HCT116 (cell line): ENCODE data around the gene LIMS2. TPM values are rescaled to one million over a fixed set of nuclear protein-coding genes. Genes with fewer than 3 reads are reported as not detected.

Experiments
- ATAC-seq: fragments of 200-7000 bp; cut with Tn5 transposase; 2 replicates; pipeline ENCODE4 v1.9.1; 2020; ENCODE audit warnings: mild to moderate bottlenecking, moderate library complexity
- BruUV-seq: library from RNA; stranded (reverse); fragments of 400-500 nt; replicated peaks from 2 replicates; lab custom pipeline; 2021; lab: Mats Ljungman, UMichigan
- CTCF ChIA-PET: fragments of 300-600 bp; sonication (Branson Sonifier 250); formaldehyde crosslinking; loops from one replicate; lab custom pipeline; 2021; ENCODE audit warnings: antibody characterized with exemption; lab: Charles Lee
- POLR2A ChIA-PET: fragments of 300-600, 350-600 bp; sonication (Branson Sonifier 250); formaldehyde crosslinking; loops from one replicate; lab custom pipeline; 2021; ENCODE audit warnings: antibody characterized with exemption; lab: Charles Lee
- RAD21 ChIA-PET, 2 experiments: fragments of 300-600 bp; sonication (Branson Sonifier 250); formaldehyde crosslinking; loops; one replicate each; lab custom pipeline; 2023; ENCODE audit warnings: low total read pairs in 2 of 2; ENCODE audit not compliant: uncharacterized antibody in 2 of 2, unreplicated experiment in 2 of 2, low non-redundant PET in 1 of 2; lab: Charles Lee
- DNase-seq: peaks from one replicate; pipeline ENCODE4 v3.0.0-alpha.2; 2010; ENCODE audit warnings: low read depth, low spot score
- H2AFZ ChIP-seq: fragments of 200-600 bp; shearing (Covaris generic), sonication (generic); 2 replicates; pipeline ENCODE4 v1.6.1; 2017; ENCODE audit warnings: low read depth, mixed run types, mixed read lengths, antibody characterized with exemption, low read length; ENCODE audit not compliant: poor library complexity, severe bottlenecking
- H3K27ac ChIP-seq: 2 replicates; pipeline ENCODE4 v1.5.1; 2012; ENCODE audit warnings: low read depth, low read length
- H3K27me3 ChIP-seq: fragments of 200-600 bp; sonication (generic); 2 replicates; pipeline ENCODE4 v1.6.1; 2016; ENCODE audit warnings: mixed run types, low read length, mixed read lengths; ENCODE audit not compliant: insufficient read depth
- H3K36me3 ChIP-seq, 2 experiments: fragments of 200-500 bp in 1 of 2; fragments of 200-600 bp in 1 of 2; sonication (Bioruptor generic) in 1 of 2; sonication (generic) in 1 of 2; 2 replicates each; pipeline versions ENCODE4 v1.5.1 to v1.6.1; 2014 to 2016; ENCODE audit warnings: low read length in 2 of 2, inconsistent platforms in 1 of 2, mixed read lengths in 1 of 2, mixed run types in 1 of 2; ENCODE audit not compliant: insufficient read depth in 2 of 2, control insufficient read depth in 1 of 2
- H3K4me1 ChIP-seq, 2 experiments: fragments of 200-600 bp in 1 of 2; sonication (generic) in 1 of 2; 2 replicates each; pipeline versions ENCODE4 v1.5.1 to v1.6.1; 2012 to 2017; ENCODE audit warnings: low read length in 2 of 2, inconsistent platforms in 1 of 2, mild to moderate bottlenecking in 1 of 2, mixed read lengths in 1 of 2, mixed run types in 1 of 2, moderate library complexity in 1 of 2; ENCODE audit not compliant: insufficient read depth in 2 of 2, control insufficient read depth in 1 of 2
- H3K4me2 ChIP-seq: fragments of 200-600 bp; sonication (generic); 2 replicates; pipeline ENCODE4 v1.6.1; 2017; ENCODE audit warnings: mixed run types, low read length, mixed read lengths
- H3K4me3 ChIP-seq, 2 experiments: fragments of 200-600 bp in 1 of 2; sonication (generic) in 1 of 2; replicated peaks in 1 of 2; 2 replicates each; pipeline ENCODE4 v1.5.1; 2011 to 2016; ENCODE audit warnings: low read length in 2 of 2, control low read depth in 1 of 2, low read depth in 1 of 2, mild to moderate bottlenecking in 1 of 2, mixed read lengths in 1 of 2, mixed run types in 1 of 2
- H3K79me2 ChIP-seq: fragments of 200-600 bp; sonication (generic); 2 replicates; pipeline ENCODE4 v1.6.1; 2017; ENCODE audit warnings: mild to moderate bottlenecking, mixed run types, low read length, moderate library complexity, mixed read lengths; ENCODE audit not compliant: insufficient read depth
- H3K9ac ChIP-seq: fragments of 200-600 bp; sonication (generic); 2 replicates; pipeline ENCODE4 v1.6.1; 2016; ENCODE audit warnings: low read length, mixed read lengths
- H3K9me2 ChIP-seq: fragments of 200-600 bp; sonication (generic), shearing (Covaris generic); 2 replicates; pipeline ENCODE4 v1.6.1; 2017; ENCODE audit warnings: mixed run types, mild to moderate bottlenecking, moderate library complexity; ENCODE audit not compliant: insufficient read depth
- H3K9me3 ChIP-seq, 2 experiments: fragments of 200-500 bp in 1 of 2; fragments of 200-600 bp in 1 of 2; sonication (Bioruptor generic) in 1 of 2; sonication (generic) in 1 of 2; 2 replicates each; pipeline ENCODE4 v1.6.1; 2014 to 2017; ENCODE audit warnings: low read length in 2 of 2, mixed read lengths in 2 of 2, inconsistent platforms in 1 of 2, low read depth in 1 of 2, mild to moderate bottlenecking in 1 of 2, mixed run types in 1 of 2, moderate library complexity in 1 of 2; ENCODE audit not compliant: control insufficient read depth in 1 of 2, insufficient read depth in 1 of 2
- H4K20me1 ChIP-seq: fragments of 200-600 bp; sonication (generic), shearing (Covaris generic); 2 replicates; pipeline ENCODE4 v1.6.1; 2017; ENCODE audit warnings: mixed run types, mild to moderate bottlenecking, moderate library complexity; ENCODE audit not compliant: insufficient read depth
- CEBPB ChIP-seq: IDR thresholded peaks from 2 replicates; pipeline ENCODE4 v1.6.1; 2012; ENCODE audit warnings: low read depth
- EGR1 ChIP-seq: IDR thresholded peaks from 2 replicates; pipeline ENCODE4 v1.6.1; 2012; ENCODE audit warnings: low read depth
- ELF1 ChIP-seq: IDR thresholded peaks from 2 replicates; pipeline ENCODE4 v1.6.1; 2012; ENCODE audit warnings: low read depth, borderline replicate concordance
- EZH2phosphoT487 ChIP-seq: fragments of 200-600 bp; IDR thresholded peaks from 2 replicates; pipeline ENCODE4 v1.6.1; 2018; ENCODE audit warnings: antibody characterized with exemption, borderline replicate concordance
- POLR2A ChIP-seq: IDR thresholded peaks from 2 replicates; pipeline ENCODE4 v1.7.0; 2011; ENCODE audit warnings: borderline replicate concordance; ENCODE audit not compliant: insufficient read depth, insufficient read length; ENCODE audit errors: extremely low read depth
- POLR2AphosphoS5 ChIP-seq: IDR thresholded peaks from 2 replicates; pipeline ENCODE4 v1.6.1; 2011; ENCODE audit warnings: mild to moderate bottlenecking, low read depth, low read length, moderate library complexity
- RAD21 ChIP-seq: IDR thresholded peaks from 2 replicates; pipeline ENCODE4 v1.6.1; 2012; ENCODE audit warnings: low read depth, mild to moderate bottlenecking
- SIN3A ChIP-seq: IDR thresholded peaks from 2 replicates; pipeline ENCODE4 v1.6.1; 2012; ENCODE audit warnings: low read depth
- SP1 ChIP-seq: IDR thresholded peaks from 2 replicates; pipeline ENCODE4 v1.6.1; 2012; ENCODE audit warnings: low read depth
- YY1 ChIP-seq: IDR thresholded peaks from 2 replicates; pipeline ENCODE4 v1.6.1; 2011; ENCODE audit warnings: low read length, low read depth, moderate library complexity, mild to moderate bottlenecking; ENCODE audit not compliant: insufficient replicate concordance; ENCODE audit errors: extremely low read depth
- intact Hi-C: fragments of 100-400 bp; cut with micrococcal nuclease; formaldehyde crosslinking; loops from 2 replicates; pipeline ENCODE4 v1.10.0; 2022
- total RNA-seq: library from RNA; stranded (reverse); gene quantifications from one replicate; pipeline ENCODE4 v1.2.1, GENCODE V29; 2021; ENCODE audit not compliant: unreplicated experiment
- TF ChIP-seq, protein P1 (sequence below): IDR thresholded peaks from 2 replicates; pipeline ENCODE4 v1.6.1; 2011; ENCODE audit warnings: mild to moderate bottlenecking, low read length, moderate library complexity; ENCODE audit not compliant: insufficient replicate concordance; ENCODE audit errors: extremely low read depth

The LIMS2 gene
- total RNA-seq, 1 experiment from 2014 or later: 3.7 TPM

- Histone ChIP-seq H3K4me1 (peaks cover 0 to 15% of the 10 kb centered on the region in 2 experiments; a peak in 2 of 4 replicates), H3K27ac (no peak overlapping the region), H3K4me2 (no peak overlapping the region), H3K4me3 (no peak overlapping the region), H3K27me3 (peaks cover 7% of the 10 kb centered on the region; the same call in 1 of the 2 replicates), H3K9ac (no peak overlapping the region), H4K20me1 (no peaks in the 10 kb centered on the region), H3K9me3 (no peaks in the 10 kb centered on the region), H3K9me2 (no peaks in the 10 kb centered on the region), H3K36me3 (no peaks in the 10 kb centered on the region), H3K79me2 (no peaks in the 10 kb centered on the region), H2AFZ (no peak overlapping the region)
- POLR2A ChIA-PET: no interaction called here
- intact Hi-C loops: loop anchor here (10.0 kb wide), 1 partner anchor 478 kb away; no protein-coding TSS in a partner anchor
- CTCF ChIA-PET: interaction anchor here (1.3 kb wide), 1 partner anchor 23 kb away, joined by 3 read pairs; no protein-coding TSS in a partner anchor
- RAD21 ChIA-PET: no interaction called here
- ATAC-seq (no peak), DNase-seq (no peak)
- TF ChIP-seq ELF1 (no peak), SIN3A (no peak), RAD21 (no peak), YY1 (no peak), EZH2phosphoT487 (no peak), EGR1 (no peak), POLR2A (no peak), POLR2AphosphoS5 (no peak), SP1 (no peak), CEBPB (no peak)
- TF ChIP-seq, protein P1, sequence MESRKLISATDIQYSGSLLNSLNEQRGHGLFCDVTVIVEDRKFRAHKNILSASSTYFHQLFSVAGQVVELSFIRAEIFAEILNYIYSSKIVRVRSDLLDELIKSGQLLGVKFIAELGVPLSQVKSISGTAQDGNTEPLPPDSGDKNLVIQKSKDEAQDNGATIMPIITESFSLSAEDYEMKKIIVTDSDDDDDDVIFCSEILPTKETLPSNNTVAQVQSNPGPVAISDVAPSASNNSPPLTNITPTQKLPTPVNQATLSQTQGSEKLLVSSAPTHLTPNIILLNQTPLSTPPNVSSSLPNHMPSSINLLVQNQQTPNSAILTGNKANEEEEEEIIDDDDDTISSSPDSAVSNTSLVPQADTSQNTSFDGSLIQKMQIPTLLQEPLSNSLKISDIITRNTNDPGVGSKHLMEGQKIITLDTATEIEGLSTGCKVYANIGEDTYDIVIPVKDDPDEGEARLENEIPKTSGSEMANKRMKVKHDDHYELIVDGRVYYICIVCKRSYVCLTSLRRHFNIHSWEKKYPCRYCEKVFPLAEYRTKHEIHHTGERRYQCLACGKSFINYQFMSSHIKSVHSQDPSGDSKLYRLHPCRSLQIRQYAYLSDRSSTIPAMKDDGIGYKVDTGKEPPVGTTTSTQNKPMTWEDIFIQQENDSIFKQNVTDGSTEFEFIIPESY: no peak
- no TSS peak for BruUV-seq
Measured at GRCh38 chr2:127672341-127673224, 2.7 kb downstream of the LIMS2 start.
